ENCODE data around the gene IFT122.

DNA sequence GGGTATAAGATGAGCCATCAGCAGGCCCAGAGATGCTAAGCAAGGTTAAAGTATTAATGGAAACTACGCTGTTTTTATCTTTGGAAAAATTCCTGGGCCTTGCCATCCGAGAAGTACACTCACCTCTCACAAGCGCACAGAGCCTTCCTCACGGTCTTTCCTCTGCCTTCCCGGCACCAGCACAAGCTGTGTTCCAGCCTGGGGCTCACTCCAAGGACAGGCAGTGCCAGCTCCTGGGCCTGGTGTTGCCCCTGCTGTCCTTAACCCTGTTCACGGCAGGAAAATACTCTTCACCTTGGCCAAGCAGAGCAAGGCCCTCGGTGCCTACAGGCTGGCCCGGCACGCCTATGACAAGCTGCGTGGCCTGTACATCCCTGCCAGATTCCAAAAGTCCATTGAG, 74.1 kb downstream of the IFT122 start:
- TF ChIP-seq EZH2 (IDR thresholded peaks at IDR 0.05; ENCODE audit: low read depth, unreplicated experiment) (no peak), POLR2AphosphoS5 (IDR thresholded peaks at IDR 0.05; ENCODE audit: low read depth) (no peak)
- TF ChIP-seq, protein P1, sequence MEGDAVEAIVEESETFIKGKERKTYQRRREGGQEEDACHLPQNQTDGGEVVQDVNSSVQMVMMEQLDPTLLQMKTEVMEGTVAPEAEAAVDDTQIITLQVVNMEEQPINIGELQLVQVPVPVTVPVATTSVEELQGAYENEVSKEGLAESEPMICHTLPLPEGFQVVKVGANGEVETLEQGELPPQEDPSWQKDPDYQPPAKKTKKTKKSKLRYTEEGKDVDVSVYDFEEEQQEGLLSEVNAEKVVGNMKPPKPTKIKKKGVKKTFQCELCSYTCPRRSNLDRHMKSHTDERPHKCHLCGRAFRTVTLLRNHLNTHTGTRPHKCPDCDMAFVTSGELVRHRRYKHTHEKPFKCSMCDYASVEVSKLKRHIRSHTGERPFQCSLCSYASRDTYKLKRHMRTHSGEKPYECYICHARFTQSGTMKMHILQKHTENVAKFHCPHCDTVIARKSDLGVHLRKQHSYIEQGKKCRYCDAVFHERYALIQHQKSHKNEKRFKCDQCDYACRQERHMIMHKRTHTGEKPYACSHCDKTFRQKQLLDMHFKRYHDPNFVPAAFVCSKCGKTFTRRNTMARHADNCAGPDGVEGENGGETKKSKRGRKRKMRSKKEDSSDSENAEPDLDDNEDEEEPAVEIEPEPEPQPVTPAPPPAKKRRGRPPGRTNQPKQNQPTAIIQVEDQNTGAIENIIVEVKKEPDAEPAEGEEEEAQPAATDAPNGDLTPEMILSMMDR (conservative IDR thresholded peaks at IDR 0.05; ENCODE audit: low read depth in 2 of 2) = no peak
- TF ChIP-seq, protein P2, sequence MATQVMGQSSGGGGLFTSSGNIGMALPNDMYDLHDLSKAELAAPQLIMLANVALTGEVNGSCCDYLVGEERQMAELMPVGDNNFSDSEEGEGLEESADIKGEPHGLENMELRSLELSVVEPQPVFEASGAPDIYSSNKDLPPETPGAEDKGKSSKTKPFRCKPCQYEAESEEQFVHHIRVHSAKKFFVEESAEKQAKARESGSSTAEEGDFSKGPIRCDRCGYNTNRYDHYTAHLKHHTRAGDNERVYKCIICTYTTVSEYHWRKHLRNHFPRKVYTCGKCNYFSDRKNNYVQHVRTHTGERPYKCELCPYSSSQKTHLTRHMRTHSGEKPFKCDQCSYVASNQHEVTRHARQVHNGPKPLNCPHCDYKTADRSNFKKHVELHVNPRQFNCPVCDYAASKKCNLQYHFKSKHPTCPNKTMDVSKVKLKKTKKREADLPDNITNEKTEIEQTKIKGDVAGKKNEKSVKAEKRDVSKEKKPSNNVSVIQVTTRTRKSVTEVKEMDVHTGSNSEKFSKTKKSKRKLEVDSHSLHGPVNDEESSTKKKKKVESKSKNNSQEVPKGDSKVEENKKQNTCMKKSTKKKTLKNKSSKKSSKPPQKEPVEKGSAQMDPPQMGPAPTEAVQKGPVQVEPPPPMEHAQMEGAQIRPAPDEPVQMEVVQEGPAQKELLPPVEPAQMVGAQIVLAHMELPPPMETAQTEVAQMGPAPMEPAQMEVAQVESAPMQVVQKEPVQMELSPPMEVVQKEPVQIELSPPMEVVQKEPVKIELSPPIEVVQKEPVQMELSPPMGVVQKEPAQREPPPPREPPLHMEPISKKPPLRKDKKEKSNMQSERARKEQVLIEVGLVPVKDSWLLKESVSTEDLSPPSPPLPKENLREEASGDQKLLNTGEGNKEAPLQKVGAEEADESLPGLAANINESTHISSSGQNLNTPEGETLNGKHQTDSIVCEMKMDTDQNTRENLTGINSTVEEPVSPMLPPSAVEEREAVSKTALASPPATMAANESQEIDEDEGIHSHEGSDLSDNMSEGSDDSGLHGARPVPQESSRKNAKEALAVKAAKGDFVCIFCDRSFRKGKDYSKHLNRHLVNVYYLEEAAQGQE (IDR thresholded peaks at IDR 0.05; ENCODE audit: unreplicated experiment) = no peak
